Fibroblast of pulmonary artery (primary cell): ENCODE measurements around the gene STK17A.
A peak's percentile ranks its signal among the peaks of the same experiment; 100 is the strongest.

ENCODE experiments used
- DNase-seq: peaks from one replicate; pipeline ENCODE4 v3.0.0-alpha.2; 2010; ENCODE audit warnings: low read depth
- H3K4me3 ChIP-seq: replicated peaks from 2 replicates; pipeline ENCODE4 v1.5.1; 2011; ENCODE audit warnings: low read depth, mild to moderate bottlenecking, control low read depth, low read length, moderate library complexity
- CTCF ChIP-seq: IDR thresholded peaks from 2 replicates; pipeline ENCODE4 v1.5.1; 2011; ENCODE audit warnings: mild to moderate bottlenecking, control low read depth, low read length, inconsistent platforms; ENCODE audit errors: missing control alignments

The STK17A gene

GRCh38 chr7:43647673-43648472 lies 65.0 kb downstream of the STK17A start:
- H3K4me3 ChIP-seq: peak overlapping the region; percentile 34
- TF ChIP-seq CTCF: no peak
- peak; percentile 97 for DNase-seq

DNA sequence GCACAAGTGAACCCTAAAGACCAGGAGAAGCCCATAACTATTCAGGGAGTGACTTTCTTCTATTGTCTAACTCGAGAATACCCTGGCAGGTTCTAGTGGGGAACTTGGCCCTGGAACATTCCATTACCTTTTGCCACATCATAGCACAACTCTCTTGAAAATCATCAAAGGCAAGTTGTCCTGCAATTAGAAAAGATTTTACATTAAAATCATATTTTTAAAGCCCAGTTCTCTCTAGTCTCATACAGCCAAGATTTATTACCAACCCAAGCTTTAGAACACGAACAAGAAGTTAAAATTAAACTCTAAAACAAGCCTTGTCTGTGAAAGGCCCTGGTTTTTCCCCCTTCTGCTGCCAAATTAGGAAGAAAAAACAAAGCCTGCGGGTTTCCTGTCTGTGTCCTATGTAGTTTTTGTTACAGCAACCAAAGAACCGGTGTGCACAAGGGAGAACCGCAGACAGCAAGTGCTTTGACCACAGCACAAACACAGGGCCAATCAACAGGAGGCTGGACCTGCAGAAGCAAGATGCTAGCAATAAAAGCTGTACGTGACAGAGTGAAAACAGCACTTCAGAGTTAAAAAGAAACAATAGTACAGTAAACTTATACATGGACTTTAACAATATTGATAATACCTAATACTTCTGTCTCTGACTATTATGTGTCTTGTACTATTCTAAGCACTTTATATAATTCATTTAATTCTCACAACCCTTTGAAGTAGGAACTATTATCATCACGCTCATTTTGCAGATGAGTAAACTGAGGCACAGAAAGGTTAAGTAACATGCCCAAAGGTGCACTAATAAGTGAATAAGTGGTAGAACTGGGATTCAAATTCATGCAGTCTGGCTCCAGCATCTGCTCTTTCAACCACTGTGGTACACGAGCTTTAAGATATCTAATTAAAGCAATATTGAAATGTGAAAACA lies 65.8 kb downstream of the STK17A start:
- H3K4me3 ChIP-seq: no peak overlapping the region
- DNase-seq: peak; percentile 80
- TF ChIP-seq CTCF: no peak

DNA sequence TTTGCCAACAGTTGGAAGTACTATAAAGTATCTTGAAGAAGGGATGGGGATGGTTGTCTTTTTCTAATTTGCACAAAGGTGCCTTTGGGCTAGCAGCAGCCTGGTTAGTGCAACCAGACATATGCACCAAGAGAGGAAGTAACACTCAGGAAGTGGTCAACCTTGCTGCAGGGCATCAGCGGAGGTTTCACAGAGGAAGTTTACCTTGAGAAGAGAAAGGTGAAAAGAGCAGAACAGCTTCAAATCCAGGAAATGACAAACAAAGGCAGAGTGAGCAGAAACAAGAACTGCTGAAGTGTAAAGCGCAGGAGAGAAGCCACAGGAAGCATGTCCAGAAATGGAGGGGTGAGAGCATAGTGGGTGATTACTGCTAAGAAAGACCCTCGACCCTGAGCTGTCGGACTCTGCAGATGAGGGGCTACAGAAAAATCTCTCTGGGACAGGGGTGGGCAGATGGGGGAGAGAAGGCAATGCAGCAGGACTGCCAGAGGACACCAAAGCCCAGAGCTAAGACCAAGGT lies 66.9 kb downstream of the STK17A start:
- no peak for DNase-seq
- no peak for TF ChIP-seq CTCF
- H3K4me3 ChIP-seq: no peak overlapping the region

GRCh38 chr7:43650457-43651052 lies 67.6 kb downstream of the STK17A start:
- no peak for TF ChIP-seq CTCF
- H3K4me3 ChIP-seq: no peak overlapping the region
- DNase-seq: peak; percentile 69

GRCh38 chr7:43652364-43652763 lies 69.5 kb downstream of the STK17A start:
- no peak for TF ChIP-seq CTCF
- no peak for DNase-seq
- no peak overlapping the region for H3K4me3 ChIP-seq

- no peak for TF ChIP-seq CTCF
- no peak overlapping the region for H3K4me3 ChIP-seq
- no peak for DNase-seq
Observed at GRCh38 chr7:43653466-43653865, 70.6 kb downstream of the STK17A start.
